ENCODE measurements around the gene CANT1. TPM values are rescaled to one million over a fixed set of nuclear protein-coding genes. Genes with fewer than 3 reads are reported as not detected.
A peak's percentile ranks its signal among the peaks of the same experiment; 100 is the strongest.

Gene CANT1
- total and polyA plus RNA-seq, 2 of the 13 experiments (the other 11 are each of a cell fraction or from before 2014, with no cell fraction given) = 34.1 to 42.1 TPM

DNA sequence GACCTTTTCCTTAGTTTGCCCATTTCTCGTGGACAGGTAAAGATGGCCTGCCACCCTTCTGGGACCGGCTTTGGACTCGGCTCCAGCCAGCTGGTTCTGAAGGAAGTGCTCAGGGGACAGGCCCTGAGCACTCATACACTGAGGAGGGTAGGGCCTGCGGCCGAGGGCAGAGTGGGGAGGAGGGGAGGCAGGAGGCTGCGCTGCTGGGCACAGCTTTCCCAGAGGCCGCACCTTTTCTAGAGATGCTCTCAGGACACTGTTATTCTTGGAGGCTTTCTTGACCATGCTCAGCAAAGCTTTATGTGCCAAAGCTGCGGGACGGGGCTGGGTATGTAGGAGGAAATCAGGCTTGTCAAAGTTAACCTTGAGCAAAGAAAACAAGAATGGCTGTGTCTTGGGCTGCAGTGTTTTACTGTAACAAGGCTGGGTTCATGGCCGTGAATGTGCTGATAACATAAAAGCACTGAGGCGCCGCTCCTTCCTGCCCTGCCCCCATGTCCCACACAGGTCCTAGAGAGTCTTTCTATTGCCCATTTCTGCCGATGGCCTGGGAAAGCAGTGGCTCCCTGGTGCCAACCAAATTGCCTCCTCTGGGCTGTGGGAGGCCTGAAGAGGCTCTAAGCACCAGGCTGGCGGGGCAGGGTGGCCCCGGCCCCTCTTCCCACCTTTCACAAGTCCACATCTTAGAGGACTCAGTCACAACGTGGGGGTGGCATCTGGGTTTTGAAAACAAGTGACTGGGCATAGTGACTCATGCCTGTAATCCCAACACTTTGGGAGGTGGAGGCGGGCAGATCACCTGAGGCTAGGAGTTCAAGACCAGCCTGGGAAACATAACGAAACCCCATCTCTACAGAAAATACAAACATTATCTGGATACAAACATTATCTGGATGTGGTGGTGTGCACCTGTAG is 62.1 kb downstream of the CANT1 start (continued):
- TF ChIP-seq, protein P1, sequence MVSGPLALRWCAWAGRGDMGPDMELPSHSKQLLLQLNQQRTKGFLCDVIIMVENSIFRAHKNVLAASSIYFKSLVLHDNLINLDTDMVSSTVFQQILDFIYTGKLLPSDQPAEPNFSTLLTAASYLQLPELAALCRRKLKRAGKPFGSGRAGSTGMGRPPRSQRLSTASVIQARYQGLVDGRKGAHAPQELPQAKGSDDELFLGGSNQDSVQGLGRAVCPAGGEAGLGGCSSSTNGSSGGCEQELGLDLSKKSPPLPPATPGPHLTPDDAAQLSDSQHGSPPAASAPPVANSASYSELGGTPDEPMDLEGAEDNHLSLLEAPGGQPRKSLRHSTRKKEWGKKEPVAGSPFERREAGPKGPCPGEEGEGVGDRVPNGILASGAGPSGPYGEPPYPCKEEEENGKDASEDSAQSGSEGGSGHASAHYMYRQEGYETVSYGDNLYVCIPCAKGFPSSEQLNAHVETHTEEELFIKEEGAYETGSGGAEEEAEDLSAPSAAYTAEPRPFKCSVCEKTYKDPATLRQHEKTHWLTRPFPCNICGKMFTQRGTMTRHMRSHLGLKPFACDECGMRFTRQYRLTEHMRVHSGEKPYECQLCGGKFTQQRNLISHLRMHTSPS (CRISPR knock-in tag; IDR thresholded peaks at IDR 0.05; ENCODE audit: low read depth) = peak; percentile 89
- TF ChIP-seq ZMYM3 (CRISPR knock-in tag; IDR thresholded peaks at IDR 0.05) (peak; percentile 39; the same call in 1 of the 2 replicates), RARA (CRISPR knock-in tag; IDR thresholded peaks at IDR 0.05) (peak; percentile 95), ZSCAN21 (CRISPR knock-in tag; IDR thresholded peaks at IDR 0.05; ENCODE audit: borderline replicate concordance) (no peak), TEAD3 (CRISPR knock-in tag; optimal IDR thresholded peaks at IDR 0.05; ENCODE audit: borderline replicate concordance) (peak; percentile 26), RORA (CRISPR knock-in tag; IDR thresholded peaks at IDR 0.05) (no peak), ZNF12 (CRISPR knock-in tag; IDR thresholded peaks at IDR 0.05) (0 out of 2 replicates have a peak, but pooled peaks have one; percentile 9), LCORL (IDR thresholded peaks at IDR 0.05) (no peak), LCORL (CRISPR knock-in tag; IDR thresholded peaks at IDR 0.05) (peak; percentile 57), KDM3A (CRISPR knock-in tag; IDR thresholded peaks at IDR 0.05; ENCODE audit: low read depth) (0 out of 2 replicates have a peak, but pooled peaks have one; percentile 36), ZC3H4 (CRISPR knock-in tag; IDR thresholded peaks at IDR 0.05; ENCODE audit: borderline replicate concordance) (no peak)
- TF ChIP-seq, protein P2, sequence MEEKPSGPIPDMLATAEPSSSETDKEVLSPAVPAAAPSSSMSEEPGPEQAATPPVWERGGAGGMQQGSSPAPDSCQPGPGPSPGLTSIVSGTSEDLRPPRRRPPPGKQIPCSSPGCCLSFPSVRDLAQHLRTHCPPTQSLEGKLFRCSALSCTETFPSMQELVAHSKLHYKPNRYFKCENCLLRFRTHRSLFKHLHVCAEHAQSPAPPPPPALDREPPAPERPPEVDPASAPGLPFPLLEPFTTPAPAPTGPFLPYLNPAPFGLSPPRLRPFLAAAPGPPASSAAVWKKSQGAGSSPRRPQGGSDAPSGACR (CRISPR knock-in tag; IDR thresholded peaks at IDR 0.05) = no peak
- TF ChIP-seq, protein P3, sequence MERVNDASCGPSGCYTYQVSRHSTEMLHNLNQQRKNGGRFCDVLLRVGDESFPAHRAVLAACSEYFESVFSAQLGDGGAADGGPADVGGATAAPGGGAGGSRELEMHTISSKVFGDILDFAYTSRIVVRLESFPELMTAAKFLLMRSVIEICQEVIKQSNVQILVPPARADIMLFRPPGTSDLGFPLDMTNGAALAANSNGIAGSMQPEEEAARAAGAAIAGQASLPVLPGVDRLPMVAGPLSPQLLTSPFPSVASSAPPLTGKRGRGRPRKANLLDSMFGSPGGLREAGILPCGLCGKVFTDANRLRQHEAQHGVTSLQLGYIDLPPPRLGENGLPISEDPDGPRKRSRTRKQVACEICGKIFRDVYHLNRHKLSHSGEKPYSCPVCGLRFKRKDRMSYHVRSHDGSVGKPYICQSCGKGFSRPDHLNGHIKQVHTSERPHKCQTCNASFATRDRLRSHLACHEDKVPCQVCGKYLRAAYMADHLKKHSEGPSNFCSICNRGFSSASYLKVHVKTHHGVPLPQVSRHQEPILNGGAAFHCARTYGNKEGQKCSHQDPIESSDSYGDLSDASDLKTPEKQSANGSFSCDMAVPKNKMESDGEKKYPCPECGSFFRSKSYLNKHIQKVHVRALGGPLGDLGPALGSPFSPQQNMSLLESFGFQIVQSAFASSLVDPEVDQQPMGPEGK (CRISPR knock-in tag; IDR thresholded peaks at IDR 0.05) = peak; percentile 54; the same call in 1 of the 2 replicates
